HG03439 (cell line): Measurements from ENCODE around the gene CBLL1.

ENCODE experiments used
- ATAC-seq: cut with Tn5 transposase; IDR thresholded peaks from one replicate; pipeline ENCODE4 v1.9.1; 2021; ENCODE audit warnings: mild to moderate bottlenecking, moderate library complexity; ENCODE audit not compliant: unreplicated experiment

CBLL1 gene

DNA sequence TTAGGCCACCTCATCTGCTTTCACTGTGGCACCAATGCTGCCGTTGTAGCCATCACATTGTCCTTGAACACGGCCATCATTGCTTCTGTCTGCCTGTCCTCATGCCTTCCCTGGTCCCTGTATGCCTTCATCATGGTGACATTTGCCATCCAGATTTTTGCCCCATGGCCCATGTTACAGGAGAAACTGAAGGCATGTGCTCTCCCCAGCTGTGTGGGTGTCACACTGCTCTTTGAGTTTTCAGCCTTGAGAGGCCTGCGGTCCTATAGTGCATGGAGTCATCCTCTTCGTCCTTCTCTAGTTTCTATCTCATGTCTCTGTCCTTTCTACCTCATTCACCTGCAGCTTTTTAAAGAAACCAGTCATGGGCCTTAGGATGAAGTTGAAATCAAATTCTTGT is 65.2 kb downstream of the CBLL1 start:
- no peak for ATAC-seq

DNA sequence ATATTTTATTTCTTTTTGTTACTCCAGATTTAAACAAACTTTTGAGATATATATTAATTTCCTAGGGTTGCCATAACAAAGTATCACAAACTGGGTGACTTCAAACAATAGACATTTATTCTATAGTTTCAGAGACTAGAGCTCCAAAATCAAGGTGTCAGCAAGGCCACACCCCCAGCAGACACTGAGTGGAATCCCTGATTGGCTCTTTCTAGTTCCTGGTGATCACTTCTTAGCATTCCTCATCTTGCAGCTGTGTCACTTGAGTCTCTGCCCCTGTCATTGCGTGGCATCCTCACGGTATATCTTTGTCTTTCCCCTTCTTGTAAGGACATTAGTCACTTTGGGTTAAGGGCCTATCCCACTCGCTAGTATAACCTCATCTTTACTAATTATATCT is 66.7 kb downstream of the CBLL1 start:
- ATAC-seq, result no peak
